ENCODE results near the gene PYM1. TPM values are rescaled to one million over a fixed set of nuclear protein-coding genes. Genes with fewer than 3 reads are reported as not detected.

PYM1 gene
- total and polyA plus RNA-seq, 2 experiments from 2014 or later: 25.9 to 34.4 TPM

DNA sequence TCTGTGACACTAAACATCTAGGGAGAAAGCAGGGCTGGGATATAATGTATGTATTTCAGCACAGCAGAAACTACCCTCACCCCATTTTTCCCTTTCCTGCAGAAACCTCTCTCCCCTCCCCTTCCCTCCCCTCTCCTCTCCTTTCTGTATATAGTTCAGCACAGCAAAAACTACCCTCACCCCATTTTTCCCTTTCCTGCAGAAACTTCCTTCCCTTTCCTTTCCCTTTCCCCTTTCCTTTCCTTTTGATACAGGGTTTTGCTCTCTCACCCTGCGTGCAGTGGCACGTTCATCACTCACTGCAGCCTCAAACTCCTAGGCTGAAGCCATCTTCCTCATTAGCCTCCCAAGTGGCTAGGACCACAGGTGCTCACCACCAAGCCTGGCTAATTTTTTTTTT lies 36.1 kb upstream of the PYM1 start:
- Histone ChIP-seq H3K4me1 (ENCODE audit: insufficient read depth) (peaks cover 5% of the 10 kb centered on the region), H3K4me3 (no peak overlapping the region), H3F3A (ENCODE audit: insufficient read depth) (no peaks in the 10 kb centered on the region), H3K27ac (no peak overlapping the region), H2AFZ (no peak overlapping the region), H3K9me3 (ENCODE audit: low read depth) (no peaks in the 10 kb centered on the region), H4K20me1 (ENCODE audit: insufficient read depth) (no peaks in the 10 kb centered on the region), H3K9me2 (ENCODE audit: insufficient read depth) (no peaks in the 10 kb centered on the region), H3K36me3 (ENCODE audit: low read depth) (no peaks in the 10 kb centered on the region), H3K4me2 (ENCODE audit: unreplicated experiment) (no peak overlapping the region), H3K9ac (no peak overlapping the region), H3K27me3 (replicated peaks; ENCODE audit: insufficient read depth) (no peaks in the 10 kb centered on the region), H3K79me2 (ENCODE audit: insufficient read depth) (peaks cover 21% of the 10 kb centered on the region)
- no peak for DNase-seq
- TF ChIP-seq EZH2 (IDR thresholded peaks at IDR 0.05; ENCODE audit: insufficient read depth, poor library complexity, severe bottlenecking) (no peak), EZH2phosphoT487 (IDR thresholded peaks at IDR 0.05; ENCODE audit: insufficient read depth, low read depth) (no peak)
- 67 to 77% methylated on average over 2 of the region's 2 CpGs for WGBS, 2 experiments (ENCODE audit: low coverage in 1 of 2, low lambda C conversion rate in 2 of 2, missing lambda C conversion rate in 2 of 2)
- in situ Hi-C loops (cut with MboI): no loop called here

DNA sequence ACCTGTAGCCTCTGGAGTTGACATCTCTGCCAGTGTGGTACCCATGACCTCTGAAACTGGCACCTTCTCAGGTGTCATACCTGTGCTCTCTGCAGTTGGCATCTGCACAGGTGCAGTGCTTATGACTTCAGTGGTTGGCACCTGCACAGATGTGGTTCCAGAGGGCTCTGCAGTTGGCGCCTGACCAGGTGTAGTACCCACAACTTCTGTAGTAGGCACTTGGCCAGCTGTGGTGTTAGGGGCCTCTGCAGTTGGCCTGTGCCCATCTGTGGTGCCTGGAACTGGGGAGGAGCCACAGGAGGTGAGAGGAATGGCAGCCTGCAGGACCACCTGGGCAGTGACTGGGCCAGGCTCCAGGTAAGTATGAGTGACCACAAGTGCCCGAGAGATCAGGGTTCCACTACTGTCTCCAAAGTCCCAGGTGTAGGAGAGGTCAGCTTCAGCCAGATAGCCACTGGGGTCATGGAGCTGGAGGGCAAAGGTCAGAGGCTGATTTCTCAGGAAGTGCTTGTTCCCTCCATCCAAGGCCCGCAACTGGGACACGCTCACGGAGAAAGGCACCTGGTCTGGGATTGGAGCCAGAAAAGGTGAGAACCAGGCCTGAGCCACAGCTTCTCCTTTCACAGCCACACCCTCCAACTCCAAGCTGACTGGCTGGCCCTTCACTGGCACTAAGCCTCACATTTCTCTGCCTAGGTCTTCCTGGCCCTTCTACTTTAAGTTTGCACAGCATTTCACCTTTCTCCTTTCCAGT lies 29.6 kb upstream of the PYM1 start:
- Histone ChIP-seq H3K4me2 (ENCODE audit: unreplicated experiment) (no peak overlapping the region), H3K27me3 (replicated peaks; ENCODE audit: insufficient read depth) (no peaks in the 10 kb centered on the region), H2AFZ (no peak overlapping the region), H4K20me1 (ENCODE audit: insufficient read depth) (no peaks in the 10 kb centered on the region), H3K27ac (no peak overlapping the region), H3F3A (ENCODE audit: insufficient read depth) (peaks cover 19% of the 10 kb centered on the region), H3K79me2 (ENCODE audit: insufficient read depth) (no peaks in the 10 kb centered on the region), H3K36me3 (ENCODE audit: low read depth) (peaks cover 5% of the 10 kb centered on the region; the same call in 1 of the 2 replicates), H3K4me3 (no peak overlapping the region), H3K4me1 (ENCODE audit: insufficient read depth) (peaks cover 9% of the 10 kb centered on the region), H3K9me2 (ENCODE audit: insufficient read depth) (no peaks in the 10 kb centered on the region), H3K9ac (no peak overlapping the region), H3K9me3 (ENCODE audit: low read depth) (no peaks in the 10 kb centered on the region)
- in situ Hi-C loops (cut with MboI): no loop called here
- WGBS, 2 experiments (ENCODE audit: low coverage in 1 of 2, low lambda C conversion rate in 2 of 2, missing lambda C conversion rate in 2 of 2): 45 to 55% methylated on average over 5 of the region's 5 CpGs
- no peak for DNase-seq
- no peak for TF ChIP-seq EZH2 (IDR thresholded peaks at IDR 0.05; ENCODE audit: insufficient read depth, poor library complexity, severe bottlenecking)
- no peak for TF ChIP-seq EZH2phosphoT487 (IDR thresholded peaks at IDR 0.05; ENCODE audit: insufficient read depth, low read depth)

DNA sequence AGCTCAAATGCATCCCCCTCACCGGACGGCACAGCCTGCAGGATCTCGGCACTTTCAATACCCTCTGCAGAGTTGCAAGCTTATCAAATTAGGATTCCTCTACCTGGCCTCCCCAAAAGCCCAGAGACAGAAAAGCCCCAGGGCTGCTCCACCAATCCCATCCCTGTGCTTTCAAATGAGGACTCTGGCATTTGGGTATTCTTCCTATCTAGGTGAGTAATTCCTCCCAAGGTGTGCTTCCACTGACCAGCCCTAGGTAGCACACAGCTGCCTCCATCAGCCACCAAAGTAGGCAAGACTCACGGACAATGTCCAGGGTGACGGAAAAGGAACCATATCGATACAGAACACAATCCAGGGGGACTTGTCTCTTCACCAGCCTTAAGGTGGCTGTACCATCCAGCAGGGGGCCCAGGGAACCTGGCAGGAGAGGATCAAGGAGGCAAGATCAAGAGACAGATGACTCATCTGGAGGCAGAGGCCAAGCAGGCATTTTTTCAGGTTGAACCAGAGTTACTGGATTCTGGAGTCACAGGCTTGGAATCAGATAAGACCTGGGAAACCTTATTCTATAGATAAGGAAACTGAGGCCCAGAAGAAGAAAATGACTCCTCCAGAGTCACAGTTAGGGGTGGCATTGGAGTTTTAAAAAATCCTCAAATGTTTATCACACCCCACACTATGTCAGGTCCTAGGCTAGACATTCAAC lies 28.3 kb upstream of the PYM1 start:
- Histone ChIP-seq H3K36me3 (ENCODE audit: low read depth) (peaks cover 9% of the 10 kb centered on the region; the same call in 1 of the 2 replicates), H3K27ac (no peak overlapping the region), H3K9ac (no peak overlapping the region), H3F3A (ENCODE audit: insufficient read depth) (peaks cover 19% of the 10 kb centered on the region), H3K4me3 (no peak overlapping the region), H2AFZ (no peak overlapping the region), H3K9me2 (ENCODE audit: insufficient read depth) (no peaks in the 10 kb centered on the region), H3K4me2 (ENCODE audit: unreplicated experiment) (no peak overlapping the region), H3K79me2 (ENCODE audit: insufficient read depth) (no peaks in the 10 kb centered on the region), H3K27me3 (replicated peaks; ENCODE audit: insufficient read depth) (no peaks in the 10 kb centered on the region), H3K4me1 (ENCODE audit: insufficient read depth) (peaks cover 9% of the 10 kb centered on the region), H4K20me1 (ENCODE audit: insufficient read depth) (no peaks in the 10 kb centered on the region), H3K9me3 (ENCODE audit: low read depth) (no peaks in the 10 kb centered on the region)
- WGBS, 2 experiments (ENCODE audit: low coverage in 1 of 2, low lambda C conversion rate in 2 of 2, missing lambda C conversion rate in 2 of 2): 56 to 69% methylated on average over 6 of the region's 6 CpGs
- DNase-seq: peak; percentile 86
- in situ Hi-C loops (cut with MboI): no loop called here
- no peak for TF ChIP-seq EZH2phosphoT487 (IDR thresholded peaks at IDR 0.05; ENCODE audit: insufficient read depth, low read depth)
- TF ChIP-seq EZH2 (IDR thresholded peaks at IDR 0.05; ENCODE audit: insufficient read depth, poor library complexity, severe bottlenecking): no peak

DNA sequence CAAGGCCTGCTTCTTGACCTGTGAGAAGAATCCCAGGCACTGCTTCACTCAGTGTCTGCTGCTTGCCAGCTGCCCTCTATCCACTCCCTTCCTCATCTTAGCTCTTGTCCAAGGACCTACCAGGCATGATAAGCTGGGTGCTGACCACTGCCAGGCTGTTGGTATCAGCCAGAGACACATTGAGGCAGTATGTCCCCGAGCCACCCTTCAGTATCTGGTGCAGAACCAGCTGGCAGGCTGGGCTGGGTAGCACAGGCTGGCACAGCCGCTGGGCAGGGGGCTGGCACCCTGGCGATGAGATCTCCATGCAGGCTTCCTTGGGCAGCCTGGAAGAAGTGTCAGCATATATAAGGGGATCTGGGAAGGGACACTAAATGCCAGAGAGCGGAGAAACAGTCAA lies 27.6 kb upstream of the PYM1 start:
- Histone ChIP-seq H3K4me3 (no peak overlapping the region), H4K20me1 (ENCODE audit: insufficient read depth) (no peaks in the 10 kb centered on the region), H3F3A (ENCODE audit: insufficient read depth) (peaks cover 19% of the 10 kb centered on the region), H3K9me2 (ENCODE audit: insufficient read depth) (no peaks in the 10 kb centered on the region), H3K4me1 (ENCODE audit: insufficient read depth) (peaks cover 9% of the 10 kb centered on the region), H3K9ac (no peak overlapping the region), H3K27ac (no peak overlapping the region), H3K79me2 (ENCODE audit: insufficient read depth) (no peaks in the 10 kb centered on the region), H3K4me2 (ENCODE audit: unreplicated experiment) (no peak overlapping the region), H3K36me3 (ENCODE audit: low read depth) (peaks cover 9% of the 10 kb centered on the region; the same call in 1 of the 2 replicates), H3K27me3 (replicated peaks; ENCODE audit: insufficient read depth) (no peaks in the 10 kb centered on the region), H3K9me3 (ENCODE audit: low read depth) (no peaks in the 10 kb centered on the region), H2AFZ (no peak overlapping the region)
- in situ Hi-C loops (cut with MboI): no loop called here
- WGBS, 2 experiments (ENCODE audit: low coverage in 1 of 2, low lambda C conversion rate in 2 of 2, missing lambda C conversion rate in 2 of 2): 47 to 53% methylated on average over 4 of the region's 4 CpGs
- TF ChIP-seq EZH2phosphoT487 (IDR thresholded peaks at IDR 0.05; ENCODE audit: insufficient read depth, low read depth) (no peak), EZH2 (IDR thresholded peaks at IDR 0.05; ENCODE audit: insufficient read depth, poor library complexity, severe bottlenecking) (no peak)
- no peak for DNase-seq

Measured in GM23248 (cell line).